Measurements from ENCODE around the gene TK2. TPM values are rescaled to one million over a fixed set of nuclear protein-coding genes. Genes with fewer than 3 reads are reported as not detected.

The TK2 gene
- total RNA-seq, 3 donors from 2014 or later = 33.1 to 98.4 (median 40.4) TPM

DNA sequence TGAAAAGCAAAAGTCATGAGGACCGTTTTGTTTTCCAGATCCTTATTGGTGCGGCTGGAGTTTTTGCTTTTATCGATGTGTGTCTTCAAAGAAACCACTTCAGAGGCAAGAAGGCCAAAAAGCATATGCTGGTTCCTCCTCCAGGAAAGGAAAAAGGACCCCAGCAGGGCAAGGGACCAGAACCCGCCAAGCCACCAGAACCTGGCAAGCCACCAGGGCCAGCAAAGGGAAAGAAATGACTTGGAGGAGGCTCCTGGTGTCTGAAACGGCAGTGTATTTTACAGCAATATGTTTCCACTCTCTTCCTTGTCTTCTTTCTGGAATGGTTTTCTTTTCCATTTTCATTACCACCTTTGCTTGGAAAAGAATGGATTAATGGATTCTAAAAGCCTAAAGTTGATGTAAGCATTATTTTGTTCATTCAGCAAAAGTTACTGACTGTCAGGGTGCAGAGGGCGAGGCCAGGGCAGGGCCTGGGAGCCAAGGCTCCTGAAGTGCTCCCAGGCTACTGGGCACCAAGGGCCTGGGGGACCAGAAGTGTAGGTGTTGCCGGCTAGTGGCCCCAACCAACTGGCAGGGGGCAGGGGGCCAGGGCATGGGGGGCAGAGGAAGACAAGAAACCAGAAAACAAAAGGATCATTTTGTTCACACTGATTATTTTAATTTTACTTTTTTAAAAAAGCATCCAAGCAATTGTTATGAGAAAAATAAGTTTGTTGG lies 38.1 kb upstream of the TK2 start:
- no peaks in the 10 kb centered on the region for H3K27me3 ChIP-seq
- no peak for DNase-seq (ENCODE audit: low spot score in 2 of 2)
- no peaks in the 10 kb centered on the region for H3K36me3 ChIP-seq
- intact Hi-C loops (cut with DNase I; ENCODE audit: low total_unique reads) = no loop called here
- H3K4me3 ChIP-seq = peak overlapping the region in 1 of 3 donors; percentile 4
- no peaks in the 10 kb centered on the region for H3K4me1 ChIP-seq
- TF ChIP-seq POLR2AphosphoS5 (IDR thresholded peaks at IDR 0.05) (no peak), POLR2A (IDR thresholded peaks at IDR 0.05) (no peak)
- TF ChIP-seq, protein P1, sequence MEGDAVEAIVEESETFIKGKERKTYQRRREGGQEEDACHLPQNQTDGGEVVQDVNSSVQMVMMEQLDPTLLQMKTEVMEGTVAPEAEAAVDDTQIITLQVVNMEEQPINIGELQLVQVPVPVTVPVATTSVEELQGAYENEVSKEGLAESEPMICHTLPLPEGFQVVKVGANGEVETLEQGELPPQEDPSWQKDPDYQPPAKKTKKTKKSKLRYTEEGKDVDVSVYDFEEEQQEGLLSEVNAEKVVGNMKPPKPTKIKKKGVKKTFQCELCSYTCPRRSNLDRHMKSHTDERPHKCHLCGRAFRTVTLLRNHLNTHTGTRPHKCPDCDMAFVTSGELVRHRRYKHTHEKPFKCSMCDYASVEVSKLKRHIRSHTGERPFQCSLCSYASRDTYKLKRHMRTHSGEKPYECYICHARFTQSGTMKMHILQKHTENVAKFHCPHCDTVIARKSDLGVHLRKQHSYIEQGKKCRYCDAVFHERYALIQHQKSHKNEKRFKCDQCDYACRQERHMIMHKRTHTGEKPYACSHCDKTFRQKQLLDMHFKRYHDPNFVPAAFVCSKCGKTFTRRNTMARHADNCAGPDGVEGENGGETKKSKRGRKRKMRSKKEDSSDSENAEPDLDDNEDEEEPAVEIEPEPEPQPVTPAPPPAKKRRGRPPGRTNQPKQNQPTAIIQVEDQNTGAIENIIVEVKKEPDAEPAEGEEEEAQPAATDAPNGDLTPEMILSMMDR (IDR thresholded peaks at IDR 0.05) = no peak
- no peaks in the 10 kb centered on the region for H3K9me3 ChIP-seq
- H3K27ac ChIP-seq = no peak overlapping the region

DNA sequence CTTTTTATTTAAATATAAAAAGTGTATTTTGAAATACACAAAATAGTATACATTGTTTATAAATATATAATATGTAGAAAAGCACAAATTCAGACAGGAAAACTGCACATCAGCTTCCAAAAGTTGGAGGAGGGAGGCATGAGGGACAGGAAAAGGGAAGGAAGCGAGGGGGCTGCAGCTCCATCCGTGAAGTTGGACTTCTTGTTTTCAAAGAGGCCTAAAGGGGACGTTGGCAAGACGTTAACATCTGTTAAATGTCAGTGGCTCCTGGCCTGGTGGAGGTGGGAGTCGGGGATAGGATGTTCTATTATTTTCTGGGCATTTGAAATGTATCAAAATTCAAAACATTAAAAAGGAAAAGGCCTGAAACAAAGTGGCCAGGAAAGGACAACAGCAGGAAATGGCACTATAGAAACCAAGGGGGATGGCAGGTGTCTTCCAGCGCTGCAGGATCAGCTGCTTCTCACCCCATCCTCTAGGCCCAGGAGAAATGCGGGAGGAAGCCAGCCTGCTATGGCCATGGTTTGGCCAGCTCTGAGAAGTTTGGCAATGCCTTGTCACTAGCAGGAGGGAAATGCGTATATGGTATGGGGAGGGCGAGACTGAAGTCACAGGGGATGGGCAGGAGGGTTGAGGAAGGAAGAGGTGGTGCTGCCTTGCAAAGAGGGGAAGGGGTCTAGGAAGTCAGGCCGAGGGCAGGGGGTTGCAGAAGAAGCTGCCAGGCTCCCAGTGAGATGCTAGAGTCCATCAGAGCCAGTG lies 35.7 kb upstream of the TK2 start:
- intact Hi-C loops (cut with DNase I; ENCODE audit: low total_unique reads) = no loop called here
- no peak overlapping the region for H3K27ac ChIP-seq
- no peak for DNase-seq (ENCODE audit: low spot score in 2 of 2)

DNA sequence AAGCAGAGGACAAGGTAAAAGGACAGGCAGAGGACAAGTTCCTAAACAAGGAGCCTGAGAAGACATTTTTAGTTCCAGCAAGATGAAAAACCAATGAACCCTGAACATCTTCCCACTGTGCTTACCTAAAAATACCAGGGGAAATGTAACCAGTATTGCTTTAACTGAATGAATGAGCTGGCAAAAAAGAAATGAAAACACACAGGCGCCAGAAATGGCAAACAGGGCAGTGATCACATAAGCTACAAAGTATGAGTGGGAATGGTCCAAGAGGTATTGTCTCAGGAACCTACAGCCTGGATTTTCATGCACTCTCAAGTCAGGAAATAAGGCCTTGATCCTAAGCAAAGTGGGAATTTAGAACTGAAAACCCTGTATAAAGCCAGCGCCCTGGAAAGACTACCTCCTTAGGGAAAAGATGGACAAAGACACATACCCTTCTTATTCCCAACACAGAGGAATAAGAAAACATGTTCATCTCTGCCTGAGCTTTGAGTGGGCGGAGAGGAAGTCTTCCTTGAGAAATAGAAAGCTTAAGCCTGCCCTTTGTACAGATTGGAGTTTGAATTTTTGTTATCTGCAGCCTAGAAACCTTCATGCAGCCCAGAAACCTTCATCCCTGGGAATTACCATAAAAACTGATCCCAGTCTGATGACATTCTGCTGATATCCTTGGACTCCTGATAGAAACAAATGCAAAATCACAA lies 31.5 kb upstream of the TK2 start:
- intact Hi-C loops (cut with DNase I; ENCODE audit: low total_unique reads) = no loop called here
- H3K9me3 ChIP-seq = no peaks in the 10 kb centered on the region
- H3K27me3 ChIP-seq = no peaks in the 10 kb centered on the region
- H3K36me3 ChIP-seq = no peaks in the 10 kb centered on the region
- H3K4me3 ChIP-seq = no peak overlapping the region
- H3K27ac ChIP-seq = peak overlapping the region; percentile 1 to 34
- no peaks in the 10 kb centered on the region for H3K4me1 ChIP-seq
- TF ChIP-seq, protein P1 (IDR thresholded peaks at IDR 0.05) = no peak
- no peak for TF ChIP-seq POLR2AphosphoS5 (IDR thresholded peaks at IDR 0.05)
- no peak for TF ChIP-seq POLR2A (IDR thresholded peaks at IDR 0.05)
- DNase-seq (ENCODE audit: low spot score in 2 of 2) = no peak

More for the DNA sequence above, 35.7 kb upstream of the TK2 start:
- H3K36me3 ChIP-seq = no peaks in the 10 kb centered on the region
- no peaks in the 10 kb centered on the region for H3K27me3 ChIP-seq
- no peaks in the 10 kb centered on the region for H3K9me3 ChIP-seq
- no peak for TF ChIP-seq POLR2AphosphoS5 (IDR thresholded peaks at IDR 0.05)
- TF ChIP-seq POLR2A (IDR thresholded peaks at IDR 0.05) = no peak
- TF ChIP-seq, protein P1 (IDR thresholded peaks at IDR 0.05) = no peak
- no peaks in the 10 kb centered on the region for H3K4me1 ChIP-seq
- H3K4me3 ChIP-seq = no peak overlapping the region

DNA sequence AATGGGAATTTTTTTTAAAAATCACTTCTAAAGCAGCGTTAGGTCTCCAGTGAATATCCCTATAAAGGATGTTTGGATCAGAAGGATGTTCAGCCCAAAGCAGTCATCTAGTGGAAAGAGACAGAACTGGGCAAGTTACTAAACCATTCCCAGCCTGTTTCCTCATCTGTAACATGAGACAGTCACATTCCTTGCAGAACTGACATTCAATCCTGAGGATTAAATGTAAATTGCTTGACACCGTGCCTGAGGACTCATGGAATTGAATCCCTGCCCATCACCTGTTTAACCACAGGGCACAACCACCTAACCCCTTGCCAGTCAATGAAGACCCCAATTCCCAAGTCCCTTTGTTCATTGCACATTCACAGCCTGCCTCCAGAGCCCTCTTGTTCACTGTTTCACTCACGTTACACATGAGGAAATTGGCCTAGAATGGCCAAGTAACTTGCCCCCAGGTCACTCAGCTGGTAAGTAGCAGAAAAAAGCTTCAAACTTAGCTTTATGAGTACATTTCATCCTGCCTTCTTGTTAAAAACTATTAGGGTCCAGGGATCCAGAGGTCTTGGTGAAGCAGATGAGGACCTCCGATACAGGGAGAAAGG lies 30.8 kb upstream of the TK2 start:
- peak overlapping the region; percentile 1 to 34 for H3K27ac ChIP-seq
- intact Hi-C loops (cut with DNase I; ENCODE audit: low total_unique reads) = no loop called here
- DNase-seq (ENCODE audit: low spot score in 2 of 2) = no peak
- H3K36me3 ChIP-seq = no peaks in the 10 kb centered on the region
- no peaks in the 10 kb centered on the region for H3K9me3 ChIP-seq
- no peak for TF ChIP-seq POLR2A (IDR thresholded peaks at IDR 0.05)
- no peak for TF ChIP-seq POLR2AphosphoS5 (IDR thresholded peaks at IDR 0.05)
- TF ChIP-seq, protein P1 (IDR thresholded peaks at IDR 0.05) = no peak
- no peak overlapping the region for H3K4me3 ChIP-seq
- no peaks in the 10 kb centered on the region for H3K4me1 ChIP-seq
- H3K27me3 ChIP-seq = no peaks in the 10 kb centered on the region

All from breast epithelium (tissue), 4 donors.